ENCODE measurements around the gene PDE3A. TPM values are rescaled to one million over a fixed set of nuclear protein-coding genes. Genes with fewer than 3 reads are reported as not detected.

The PDE3A gene
- polyA plus RNA-seq, 1 of the 3 experiments (the other 2 are of a cell fraction), result 0.67 TPM

GRCh38 chr12:20716985-20717384 lies 348.6 kb downstream of the PDE3A start (continued):
- TF ChIP-seq, protein P1, sequence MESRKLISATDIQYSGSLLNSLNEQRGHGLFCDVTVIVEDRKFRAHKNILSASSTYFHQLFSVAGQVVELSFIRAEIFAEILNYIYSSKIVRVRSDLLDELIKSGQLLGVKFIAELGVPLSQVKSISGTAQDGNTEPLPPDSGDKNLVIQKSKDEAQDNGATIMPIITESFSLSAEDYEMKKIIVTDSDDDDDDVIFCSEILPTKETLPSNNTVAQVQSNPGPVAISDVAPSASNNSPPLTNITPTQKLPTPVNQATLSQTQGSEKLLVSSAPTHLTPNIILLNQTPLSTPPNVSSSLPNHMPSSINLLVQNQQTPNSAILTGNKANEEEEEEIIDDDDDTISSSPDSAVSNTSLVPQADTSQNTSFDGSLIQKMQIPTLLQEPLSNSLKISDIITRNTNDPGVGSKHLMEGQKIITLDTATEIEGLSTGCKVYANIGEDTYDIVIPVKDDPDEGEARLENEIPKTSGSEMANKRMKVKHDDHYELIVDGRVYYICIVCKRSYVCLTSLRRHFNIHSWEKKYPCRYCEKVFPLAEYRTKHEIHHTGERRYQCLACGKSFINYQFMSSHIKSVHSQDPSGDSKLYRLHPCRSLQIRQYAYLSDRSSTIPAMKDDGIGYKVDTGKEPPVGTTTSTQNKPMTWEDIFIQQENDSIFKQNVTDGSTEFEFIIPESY (IDR thresholded peaks at IDR 0.05; ENCODE audit: borderline replicate concordance, low read depth), result no peak
- TF ChIP-seq GABPA (IDR thresholded peaks at IDR 0.05; ENCODE audit: low read depth) (no peak), RCOR1 (IDR thresholded peaks at IDR 0.05; ENCODE audit: low read length) (no peak), YY1 (IDR thresholded peaks at IDR 0.05; ENCODE audit: low read depth) (no peak), TEAD4 (IDR thresholded peaks at IDR 0.05; ENCODE audit: borderline replicate concordance, insufficient read depth) (no peak), CHD2 (IDR thresholded peaks at IDR 0.05; ENCODE audit: low read length, partially characterized antibody) (no peak), TAF1 (IDR thresholded peaks at IDR 0.05; ENCODE audit: borderline replicate concordance, low read depth, low read length) (no peak), SMC3 (IDR thresholded peaks at IDR 0.05; ENCODE audit: low read depth, low read length) (no peak), RFX5 (IDR thresholded peaks at IDR 0.05; ENCODE audit: low read length) (no peak), EP300 (IDR thresholded peaks at IDR 0.05; ENCODE audit: borderline replicate concordance in 1 of 2, low read depth in 1 of 2, low read length in 1 of 2) (no peak)
- TF ChIP-seq, protein P2, sequence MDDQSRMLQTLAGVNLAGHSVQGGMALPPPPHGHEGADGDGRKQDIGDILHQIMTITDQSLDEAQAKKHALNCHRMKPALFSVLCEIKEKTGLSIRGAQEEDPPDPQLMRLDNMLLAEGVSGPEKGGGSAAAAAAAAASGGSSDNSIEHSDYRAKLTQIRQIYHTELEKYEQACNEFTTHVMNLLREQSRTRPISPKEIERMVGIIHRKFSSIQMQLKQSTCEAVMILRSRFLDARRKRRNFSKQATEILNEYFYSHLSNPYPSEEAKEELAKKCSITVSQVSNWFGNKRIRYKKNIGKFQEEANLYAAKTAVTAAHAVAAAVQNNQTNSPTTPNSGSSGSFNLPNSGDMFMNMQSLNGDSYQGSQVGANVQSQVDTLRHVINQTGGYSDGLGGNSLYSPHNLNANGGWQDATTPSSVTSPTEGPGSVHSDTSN (IDR thresholded peaks at IDR 0.05), result no peak

- Histone ChIP-seq H3K9ac (no peak overlapping the region), H3K9me2 (no peaks in the 10 kb centered on the region), H3K36me3 (replicated peaks in 1 of 2; ENCODE audit: control insufficient read depth in 1 of 2, insufficient read depth in 2 of 2, low read length in 1 of 2) (no peaks in the 10 kb centered on the region), H3K4me3 (ENCODE audit: low read depth in 2 of 2, low read length in 1 of 2) (no peak overlapping the region), H3K27ac (ENCODE audit: low read depth in 2 of 2, low read length in 1 of 2) (no peak overlapping the region), H3K9me3 (no peaks in the 10 kb centered on the region), H3K4me2 (no peak overlapping the region), H3K4me1 (ENCODE audit: control insufficient read depth in 1 of 2, insufficient read depth in 2 of 2, low read depth in 1 of 2, low read length in 1 of 2) (no peaks in the 10 kb centered on the region), H3K79me2 (ENCODE audit: insufficient read depth) (no peaks in the 10 kb centered on the region), H3F3A (replicated peaks; ENCODE audit: insufficient read depth) (no peaks in the 10 kb centered on the region), H4K20me1 (ENCODE audit: insufficient read depth) (no peaks in the 10 kb centered on the region), H2AFZ (ENCODE audit: low read depth) (no peak overlapping the region), H3K27me3 (ENCODE audit: insufficient read depth) (no peaks in the 10 kb centered on the region)
- 21% methylated on average over 4 of the region's 4 CpGs for WGBS (ENCODE audit: low lambda C conversion rate)
- DNase-seq, result no peak
- ChIA-PET CTCF (no interaction called here), POLR2A (no interaction called here)
- TF ChIP-seq GABPA (IDR thresholded peaks at IDR 0.05; ENCODE audit: low read depth) (no peak), CHD2 (IDR thresholded peaks at IDR 0.05; ENCODE audit: low read length, partially characterized antibody) (no peak), NFIC (IDR thresholded peaks at IDR 0.05; ENCODE audit: borderline replicate concordance) (no peak), IRF3 (IDR thresholded peaks at IDR 0.05; ENCODE audit: low read depth, low read length) (no peak), EZH2phosphoT487 (IDR thresholded peaks at IDR 0.05; ENCODE audit: borderline replicate concordance, low read depth) (no peak)
These were observed 350.0 kb downstream of the PDE3A start for GRCh38 chr12:20718294-20718693.

All from SK-N-SH (cell line).